H1 (cell line): ENCODE measurements around the gene KRTAP4-1. TPM values are rescaled to one million over a fixed set of nuclear protein-coding genes. Genes with fewer than 3 reads are reported as not detected.

Experiments used
- CTCF ChIA-PET: fragments of 300-600 bp; sonication (Branson Sonifier 250); formaldehyde crosslinking; loops from one replicate; lab custom pipeline; 2021; ENCODE audit not compliant: partially characterized antibody; lab: Charles Lee
- POLR2A ChIA-PET: fragments of 300-600 bp; sonication (Branson Sonifier 250); formaldehyde crosslinking; loops from one replicate; lab custom pipeline; 2021; ENCODE audit warnings: inconsistent platforms; ENCODE audit not compliant: partially characterized antibody; lab: Charles Lee
- DNase-seq, 2 experiments: peaks; one replicate each; pipeline versions ENCODE4 v3.0.0 to v3.0.0-alpha.2; 2010 to 2022; ENCODE audit warnings: low spot score in 2 of 2, low read depth in 1 of 2, mixed read lengths in 1 of 2
- FAIRE-seq: peaks from 2 replicates; lab custom pipeline; 2011; peaks lifted over from hg19 to GRCh38; lab: Jason Lieb, UNC
- H2AFZ ChIP-seq: 2 replicates; pipeline ENCODE4 v1.8.1; 2012; ENCODE audit warnings: low read length, inconsistent platforms
- H2AK5ac ChIP-seq: 2 replicates; pipeline ENCODE4 v1.6.1; 2013; ENCODE audit warnings: low read depth, low read length
- H2BK120ac ChIP-seq: replicated peaks from 2 replicates; pipeline ENCODE3; 2013; ENCODE audit warnings: low read depth, low read length, inconsistent platforms
- H2BK12ac ChIP-seq: 2 replicates; pipeline ENCODE4 v1.6.1; 2013; ENCODE audit warnings: low read depth, low read length
- H2BK15ac ChIP-seq: 2 replicates; pipeline ENCODE4 v1.6.1; 2013; ENCODE audit warnings: low read length
- H2BK20ac ChIP-seq: 2 replicates; pipeline ENCODE4 v1.6.1; 2013; ENCODE audit warnings: low read length
- H2BK5ac ChIP-seq: 2 replicates; pipeline ENCODE4 v1.6.1; 2013; ENCODE audit warnings: low read depth, low read length
- H3K14ac ChIP-seq: 2 replicates; pipeline ENCODE4 v1.6.1; 2013; ENCODE audit warnings: inconsistent platforms; ENCODE audit not compliant: insufficient read length
- H3K18ac ChIP-seq: 2 replicates; pipeline ENCODE4 v1.6.1; 2013; ENCODE audit warnings: low read length; ENCODE audit errors: extremely low read depth
- H3K23ac ChIP-seq: 2 replicates; pipeline ENCODE4 v1.6.1; 2013; ENCODE audit warnings: inconsistent platforms; ENCODE audit not compliant: insufficient read length
- H3K23me2 ChIP-seq: 2 replicates; pipeline ENCODE4 v1.6.1; 2013; ENCODE audit warnings: low read depth, low read length
- H3K27ac ChIP-seq: 2 replicates; pipeline ENCODE4 v1.6.1; 2011; ENCODE audit warnings: low read depth, low read length, inconsistent platforms
- H3K27me3 ChIP-seq, 4 experiments: replicated peaks in 1 of 4; 1 replicate in 1 of 4; 2 replicates in 3 of 4; pipeline versions ENCODE4 v1.6.1 to v1.8.1; 2011 to 2013; ENCODE audit warnings: low read length in 3 of 4, mild to moderate bottlenecking in 3 of 4, inconsistent platforms in 2 of 4, mixed read lengths in 2 of 4, moderate library complexity in 1 of 4; ENCODE audit not compliant: control insufficient read depth in 3 of 4, insufficient read depth in 3 of 4; ENCODE audit errors: extremely low read depth in 1 of 4
- H3K36me3 ChIP-seq, 4 experiments: 2 replicates each; pipeline versions ENCODE4 v1.6.1 to v1.8.1; 2011 to 2013; ENCODE audit warnings: mild to moderate bottlenecking in 4 of 4, low read length in 3 of 4, moderate library complexity in 2 of 4, control low read depth in 1 of 4, inconsistent platforms in 1 of 4; ENCODE audit not compliant: insufficient read depth in 4 of 4, control insufficient read depth in 2 of 4
- H3K4ac ChIP-seq: replicated peaks from 2 replicates; pipeline ENCODE3; 2013; ENCODE audit warnings: low read length, low read depth, mixed read lengths, inconsistent platforms; ENCODE audit not compliant: insufficient read length
- H3K4me1 ChIP-seq, 4 experiments: replicated peaks in 1 of 4; 1 replicate in 1 of 4; 2 replicates in 3 of 4; pipeline versions ENCODE4 v1.6.1 to v1.8.1; 2011 to 2013; ENCODE audit warnings: low read length in 3 of 4, inconsistent platforms in 2 of 4, mixed read lengths in 1 of 4; ENCODE audit not compliant: insufficient read depth in 4 of 4, control insufficient read depth in 3 of 4
- H3K4me2 ChIP-seq, 2 experiments: 2 replicates each; pipeline versions ENCODE4 v1.6.1 to v1.8.1; 2011 to 2013; ENCODE audit warnings: low read depth in 2 of 2, low read length in 2 of 2, control low read depth in 1 of 2, inconsistent platforms in 1 of 2, mild to moderate bottlenecking in 1 of 2; ENCODE audit not compliant: insufficient read depth in 1 of 2
- H3K4me3 ChIP-seq, 4 experiments: fragments of 200-600, 300-600 bp in 1 of 4; sonication (generic), shearing (Covaris generic), sonication (Bioruptor Twin) in 1 of 4; 2 replicates each; pipeline versions ENCODE4 v1.5.1 to v1.8.1; 2011 to 2016; ENCODE audit warnings: low read length in 4 of 4, low read depth in 3 of 4, control low read depth in 2 of 4, inconsistent platforms in 2 of 4, mild to moderate bottlenecking in 2 of 4, mixed read lengths in 1 of 4, moderate library complexity in 1 of 4; ENCODE audit not compliant: insufficient read depth in 2 of 4; ENCODE audit errors: extremely low read depth in 1 of 4
- H3K56ac ChIP-seq: replicated peaks from 2 replicates; pipeline ENCODE3; 2013; ENCODE audit warnings: low read depth, mild to moderate bottlenecking, mixed read lengths, low read length, inconsistent platforms; ENCODE audit not compliant: insufficient read length
- H3K79me1 ChIP-seq: 2 replicates; pipeline ENCODE4 v1.6.1; 2013; ENCODE audit warnings: low read depth, low read length, control low read depth
- H3K79me2 ChIP-seq, 2 experiments: 2 replicates each; pipeline versions ENCODE4 v1.6.1 to v1.8.1; 2012 to 2013; ENCODE audit warnings: low read length in 2 of 2, mild to moderate bottlenecking in 2 of 2, inconsistent platforms in 1 of 2; ENCODE audit not compliant: insufficient read depth in 2 of 2, control insufficient read depth in 1 of 2
- H3K9ac ChIP-seq, 4 experiments: replicated peaks in 1 of 4; 1 replicate in 1 of 4; 2 replicates in 3 of 4; pipeline versions ENCODE4 v1.6.1 to v1.8.1; 2011 to 2013; ENCODE audit warnings: low read depth in 3 of 4, low read length in 3 of 4, control low read depth in 2 of 4, mild to moderate bottlenecking in 2 of 4, moderate library complexity in 2 of 4, inconsistent platforms in 1 of 4; ENCODE audit errors: extremely low read depth in 1 of 4
- H3K9me3 ChIP-seq, 2 experiments: 2 replicates each; pipeline versions ENCODE4 v1.6.1 to v1.8.1; 2012 to 2013; ENCODE audit warnings: mild to moderate bottlenecking in 2 of 2, moderate library complexity in 2 of 2, control low read depth in 1 of 2, inconsistent platforms in 1 of 2, low read depth in 1 of 2, low read length in 1 of 2, mixed read lengths in 1 of 2; ENCODE audit not compliant: insufficient read depth in 2 of 2
- H4K20me1 ChIP-seq, 2 experiments: replicated peaks in 1 of 2; 2 replicates each; pipeline versions ENCODE3 to v1.8.1; 2011 to 2013; ENCODE audit warnings: inconsistent platforms in 2 of 2, low read length in 2 of 2, mild to moderate bottlenecking in 1 of 2; ENCODE audit not compliant: insufficient read depth in 2 of 2, control insufficient read depth in 1 of 2
- H4K5ac ChIP-seq: 2 replicates; pipeline ENCODE4 v1.6.1; 2013; ENCODE audit warnings: low read length, low read depth, mixed read lengths, inconsistent platforms; ENCODE audit not compliant: insufficient read length
- H4K8ac ChIP-seq: 2 replicates; pipeline ENCODE4 v1.8.0; 2013; ENCODE audit warnings: mild to moderate bottlenecking, moderate library complexity, low read length, inconsistent platforms; ENCODE audit not compliant: insufficient read depth; ENCODE audit errors: extremely low read depth
- H4K91ac ChIP-seq: replicated peaks from 2 replicates; pipeline ENCODE3; 2013; ENCODE audit warnings: low read length, mixed read lengths, inconsistent platforms; ENCODE audit not compliant: insufficient read length
- EP300 ChIP-seq, 2 experiments: IDR thresholded peaks; 1 replicate in 1 of 2; 2 replicates in 1 of 2; pipeline ENCODE4 v1.6.1; 2011 to 2012; ENCODE audit warnings: low read depth in 2 of 2, low read length in 2 of 2, mild to moderate bottlenecking in 2 of 2, borderline replicate concordance in 1 of 2, inconsistent platforms in 1 of 2, moderate library complexity in 1 of 2
- NANOG ChIP-seq: IDR thresholded peaks from 2 replicates; pipeline ENCODE4 v1.6.1; 2011; ENCODE audit warnings: low read length, low read depth, mild to moderate bottlenecking, inconsistent platforms; ENCODE audit not compliant: insufficient read depth, poor library complexity, severe bottlenecking
- POLR2A ChIP-seq, 2 experiments: IDR thresholded peaks; 1 replicate in 1 of 2; 2 replicates in 1 of 2; pipeline ENCODE4 v1.6.1; 2011; ENCODE audit warnings: low read depth in 2 of 2, low read length in 2 of 2, mild to moderate bottlenecking in 2 of 2; ENCODE audit errors: control extremely low read depth in 1 of 2
- SAP30 ChIP-seq: fragments of 300-600 bp; sonication (generic); IDR thresholded peaks from 2 replicates; pipeline ENCODE4 v1.7.1; 2012; ENCODE audit warnings: low read length, moderate library complexity, mild to moderate bottlenecking, inconsistent platforms; ENCODE audit not compliant: insufficient read depth, insufficient replicate concordance
- SP1 ChIP-seq: IDR thresholded peaks from 2 replicates; pipeline ENCODE4 v1.6.1; 2011; ENCODE audit warnings: low read depth, low read length
- SP2 ChIP-seq: IDR thresholded peaks from 2 replicates; pipeline ENCODE4 v1.6.1; 2012; ENCODE audit warnings: mild to moderate bottlenecking, low read length, inconsistent platforms
- TAF7 ChIP-seq: optimal IDR thresholded peaks from 2 replicates; pipeline ENCODE3; 2011; ENCODE audit warnings: low read depth, mild to moderate bottlenecking, inconsistent platforms, low read length, moderate library complexity, borderline replicate concordance
- ZNF274 ChIP-seq: IDR thresholded peaks from 2 replicates; pipeline ENCODE4 v1.7.0; 2012; ENCODE audit warnings: low read length, borderline replicate concordance; ENCODE audit errors: extremely low read depth
- WGBS, 2 experiments: shearing (Covaris generic) in 1 of 2; methylation state at CpG; one replicate each; pipeline versions ENCODE4 v1.1.6 to v1.1.7; 2013 to 2015; ENCODE audit warnings: low lambda C conversion rate in 2 of 2, mixed read lengths in 2 of 2, inconsistent platforms in 1 of 2, low coverage in 1 of 2, missing lambda C conversion rate in 1 of 2; ENCODE audit not compliant: insufficient replicate concordance in 2 of 2, insufficient coverage in 1 of 2, insufficient read length in 1 of 2; ENCODE audit errors: extremely low coverage in 1 of 2, missing lambda C conversion rate in 1 of 2; 5-methylcytosine and 5-hydroxymethylcytosine counted together
- polyA plus RNA-seq, 7 experiments: library from polyadenylated mRNA; depleted of rRNA in 3 of 7; stranded (reverse) in 5 of 7; unstranded in 2 of 7; fragments of >200 nt in 5 of 7; fragments of 200-250 nt in 2 of 7; gene quantifications; 1 replicate in 5 of 7; 2 replicates in 1 of 7; 4 replicates in 1 of 7; pipeline versions ENCODE4 v1.2.1 to v1.2.3, GENCODE V29; 2011 to 2013; ENCODE audit warnings: missing spikeins in 2 of 7, mixed read lengths in 2 of 7
- total RNA-seq: library from RNA; stranded (reverse); fragmentation: NEBNext Ultra II Directional; extraction: Animal tissue kit (Norgen Biotek cat#: 25700); gene quantifications from 2 replicates; pipeline ENCODE4 v1.2.1, GENCODE V29; 2021
- TF ChIP-seq, protein P1 (sequence below): IDR thresholded peaks from 2 replicates; pipeline ENCODE4 v1.6.1; 2011; ENCODE audit warnings: low read depth, mild to moderate bottlenecking, low read length; ENCODE audit not compliant: insufficient read depth

The KRTAP4-1 gene
- total and polyA plus RNA-seq, 2 of the 8 experiments (the other 6 are each of a cell fraction or from before 2014, with no cell fraction given): not detected

DNA sequence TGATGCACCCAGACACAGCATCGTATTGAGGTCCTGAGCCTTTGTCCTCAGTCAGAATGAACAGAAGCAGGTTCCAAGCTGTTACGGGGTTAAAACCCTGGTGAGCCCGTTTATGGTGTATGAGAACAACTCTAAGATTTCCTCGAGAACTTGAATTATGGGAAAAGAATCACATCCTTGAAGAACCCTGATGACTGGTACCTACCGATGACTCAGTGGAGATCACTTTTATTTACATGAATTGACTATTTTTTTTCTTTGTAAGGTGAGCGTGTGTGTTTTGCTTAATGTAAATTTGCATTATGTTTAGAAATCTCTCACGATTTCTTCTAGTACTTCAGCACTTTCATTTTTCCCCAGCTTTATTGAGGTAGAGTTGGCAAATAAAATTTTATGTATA, 20.9 kb downstream of the KRTAP4-1 start:
- H2AFZ ChIP-seq: no peak overlapping the region
- no peak for DNase-seq
- no peak overlapping the region for H2BK20ac ChIP-seq
- no peak overlapping the region for H3K56ac ChIP-seq
- 97% methylated on average over 7 of the region's 7 CpGs; no CpG with 5 or more reads in 1 of the 2 experiments for WGBS, 2 experiments
- H3K79me1 ChIP-seq: no peaks in the 10 kb centered on the region
- no peak overlapping the region for H2BK5ac ChIP-seq
- H3K4ac ChIP-seq: no peak overlapping the region
- peaks cover 0 to 4% (median 1%) of the 10 kb centered on the region in 4 experiments; a peak in 1 of 7 replicates for H3K4me1 ChIP-seq
- H3K9me3 ChIP-seq: no peaks in the 10 kb centered on the region; a peak in 1 of 4 replicates
- no peak overlapping the region for H3K18ac ChIP-seq
- no peak overlapping the region for H3K14ac ChIP-seq
- H3K4me2 ChIP-seq: no peak overlapping the region
- FAIRE-seq: no peak
- no peak overlapping the region for H2BK12ac ChIP-seq
- no peak overlapping the region for H3K27ac ChIP-seq
- H2BK15ac ChIP-seq: no peak overlapping the region
- no peak overlapping the region for H2BK120ac ChIP-seq
- CTCF ChIA-PET: no interaction called here
- no peak overlapping the region for H3K9ac ChIP-seq
- no peak overlapping the region for H4K8ac ChIP-seq
- no peak overlapping the region for H2AK5ac ChIP-seq
- H3K23me2 ChIP-seq: no peaks in the 10 kb centered on the region
- no peak overlapping the region for H4K5ac ChIP-seq
- H4K20me1 ChIP-seq: no peaks in the 10 kb centered on the region
- POLR2A ChIA-PET: no interaction called here
- H3K36me3 ChIP-seq: no peaks in the 10 kb centered on the region
- H3K23ac ChIP-seq: no peak overlapping the region
- no peaks in the 10 kb centered on the region for H3K79me2 ChIP-seq
- no peaks in the 10 kb centered on the region for H3K27me3 ChIP-seq
- no peak for TF ChIP-seq SP1
- TF ChIP-seq SAP30: no peak
- TF ChIP-seq, protein P1, sequence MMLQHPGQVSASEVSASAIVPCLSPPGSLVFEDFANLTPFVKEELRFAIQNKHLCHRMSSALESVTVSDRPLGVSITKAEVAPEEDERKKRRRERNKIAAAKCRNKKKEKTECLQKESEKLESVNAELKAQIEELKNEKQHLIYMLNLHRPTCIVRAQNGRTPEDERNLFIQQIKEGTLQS: no peak
- no peak for TF ChIP-seq NANOG
- TF ChIP-seq POLR2A (IDR thresholded peaks at IDR 0.05; ENCODE audit: control extremely low read depth in 1 of 2, low read depth in 2 of 2, low read length in 2 of 2): no peak
- no peak for TF ChIP-seq SP2
- no peak for TF ChIP-seq EP300 (IDR thresholded peaks at IDR 0.05; ENCODE audit: borderline replicate concordance in 1 of 2, low read depth in 2 of 2, low read length in 2 of 2)
- no peak for TF ChIP-seq ZNF274
- TF ChIP-seq TAF7: no peak
- TF ChIP-seq, all 59 proteins: peak for 0
- Histone ChIP-seq H4K91ac (no peak overlapping the region), H3K4me3 (no peak overlapping the region)
